HuH-7.5 (cell line): ENCODE measurements around the gene EPHB6.
A peak's percentile ranks its signal among the peaks of the same experiment; 100 is the strongest.

Experiments
- DNase-seq: peaks from one replicate; pipeline ENCODE4 v3.0.0; 2011; ENCODE audit warnings: low spot score

Gene EPHB6

GRCh38 chr7:142835487-142835886 lies 19.4 kb upstream of the EPHB6 start:
- no peak for DNase-seq

- no peak for DNase-seq
Measured at GRCh38 chr7:142836426-142836825, 18.4 kb upstream of the EPHB6 start.

- DNase-seq, result no peak
Measured at GRCh38 chr7:142838461-142839213, 16.2 kb upstream of the EPHB6 start.

DNA sequence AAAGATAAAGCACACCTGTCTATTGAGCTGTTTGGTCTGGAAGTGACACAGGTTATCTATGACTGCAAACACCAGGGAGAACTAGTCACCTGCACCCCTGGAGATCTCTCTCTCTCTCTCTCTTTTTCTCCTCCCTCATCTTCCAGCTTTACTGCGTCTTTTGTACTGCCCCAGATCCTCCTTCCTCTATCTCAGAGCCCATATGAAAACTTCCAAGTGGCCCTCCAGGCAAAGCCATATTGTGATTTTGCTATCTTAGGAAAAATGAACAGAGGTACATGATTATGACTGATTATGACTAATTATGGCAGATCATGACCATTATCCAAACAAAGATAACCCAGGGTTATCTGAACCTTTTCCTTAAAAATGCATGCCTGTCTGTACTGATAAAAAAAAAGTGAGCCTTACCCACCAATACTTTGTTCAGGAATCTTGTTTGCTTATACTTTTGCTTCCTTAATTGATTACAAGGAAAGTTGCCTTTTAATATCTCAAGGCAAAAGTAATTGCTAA lies 12.6 kb upstream of the EPHB6 start:
- no peak for DNase-seq

- no peak for DNase-seq
Measured at GRCh38 chr7:142847353-142847752, 7.5 kb upstream of the EPHB6 start.

- DNase-seq, result no peak
Measured at GRCh38 chr7:142851269-142851668, 3.6 kb upstream of the EPHB6 start.

GRCh38 chr7:142851919-142852318 lies 3.0 kb upstream of the EPHB6 start:
- no peak for DNase-seq

DNA sequence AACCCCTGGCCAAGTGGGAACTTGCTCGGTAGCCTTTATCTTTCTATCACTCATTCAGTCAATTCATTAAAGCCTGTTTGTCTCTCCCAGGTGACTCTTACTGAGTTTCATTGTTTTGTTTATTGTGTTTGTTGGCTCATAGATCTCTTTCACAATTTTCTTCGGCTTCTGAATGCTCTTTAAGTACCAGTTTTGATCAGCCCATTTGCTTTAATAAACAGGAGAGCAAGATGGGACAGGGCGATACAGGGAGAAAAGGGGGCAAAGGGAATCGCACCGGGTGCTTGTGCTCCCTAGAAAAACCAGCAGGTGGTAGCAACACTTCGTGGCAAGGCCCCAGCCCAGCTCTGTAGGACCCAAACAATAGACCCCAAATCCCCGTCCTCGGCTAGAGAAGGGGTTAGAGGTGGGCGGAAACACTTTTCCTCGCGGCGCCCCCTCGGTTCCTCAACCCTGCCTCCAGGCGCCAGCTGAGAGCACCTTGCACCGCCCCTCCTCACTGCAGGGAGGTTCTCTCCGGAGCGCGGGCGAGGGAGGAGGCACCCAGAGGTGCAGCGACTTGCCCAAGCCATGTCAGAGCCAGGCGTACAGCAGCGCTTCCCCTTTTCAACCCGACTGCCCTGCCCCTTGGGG lies 1.0 kb upstream of the EPHB6 start:
- DNase-seq, result peak; percentile 83

DNA sequence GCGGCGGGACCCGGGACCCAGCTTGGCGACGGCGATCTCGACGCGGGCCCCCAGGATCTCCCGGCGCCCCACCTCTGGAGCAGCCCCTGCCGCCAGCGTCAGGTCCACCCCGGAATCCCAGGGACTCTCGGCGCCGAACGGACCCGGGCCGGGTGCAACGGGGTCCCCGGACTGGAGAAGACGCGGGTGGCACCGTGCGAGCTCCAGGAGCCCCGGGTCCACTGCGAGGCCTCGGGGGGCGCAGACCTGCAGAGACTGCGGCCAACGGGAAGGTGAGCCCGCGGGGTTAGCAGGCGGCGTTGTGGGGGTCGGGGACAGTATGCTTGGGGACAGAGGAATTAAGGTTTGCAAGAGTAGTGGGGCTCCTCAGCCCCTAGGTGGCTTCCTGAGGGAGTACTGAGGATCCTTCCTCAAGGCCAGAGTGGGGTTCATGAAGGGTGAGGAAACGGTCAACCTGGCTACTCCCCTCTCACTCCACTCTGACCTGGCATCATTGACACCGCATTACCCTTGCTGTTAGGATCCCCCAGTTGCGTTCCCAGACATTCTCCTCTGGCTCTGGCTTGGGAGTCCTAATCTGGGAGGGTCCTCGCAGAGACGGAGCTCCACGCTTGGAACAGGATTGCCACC lies 353 bp downstream of the EPHB6 start:
- DNase-seq, result no peak

- no peak for DNase-seq
Measured at GRCh38 chr7:142855756-142856564, 1.1 kb downstream of the EPHB6 start.

GRCh38 chr7:142856565-142857245 lies 1.8 kb downstream of the EPHB6 start:
- DNase-seq, result no peak

DNA sequence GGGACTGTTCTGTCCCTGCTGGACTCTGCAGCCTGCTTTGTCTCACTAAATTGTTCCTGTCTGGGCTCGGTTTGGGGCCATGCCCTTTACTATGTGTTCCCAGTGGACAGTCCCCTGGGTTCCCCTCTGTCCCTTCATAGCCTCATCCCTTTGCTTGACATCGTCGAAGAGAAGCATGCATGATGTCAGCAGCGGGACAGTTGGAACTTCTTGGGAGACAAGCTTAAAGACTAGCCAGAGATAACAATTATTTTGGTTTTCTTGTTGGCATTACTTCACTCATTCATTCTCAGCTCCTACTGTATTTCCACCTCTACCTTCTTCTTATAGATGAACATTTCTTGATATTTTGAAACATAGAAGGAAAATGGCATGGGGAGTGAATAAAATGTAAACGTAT lies 2.7 kb downstream of the EPHB6 start:
- DNase-seq, result no peak

- no peak for DNase-seq
Measured at GRCh38 chr7:142859411-142859810, 4.5 kb downstream of the EPHB6 start.

- no peak for DNase-seq
Measured at GRCh38 chr7:142859829-142860228, 5.0 kb downstream of the EPHB6 start.

GRCh38 chr7:142860968-142861367 lies 6.1 kb downstream of the EPHB6 start:
- DNase-seq, result no peak

- no peak for DNase-seq
Measured at GRCh38 chr7:142862351-142862750, 7.5 kb downstream of the EPHB6 start.

DNA sequence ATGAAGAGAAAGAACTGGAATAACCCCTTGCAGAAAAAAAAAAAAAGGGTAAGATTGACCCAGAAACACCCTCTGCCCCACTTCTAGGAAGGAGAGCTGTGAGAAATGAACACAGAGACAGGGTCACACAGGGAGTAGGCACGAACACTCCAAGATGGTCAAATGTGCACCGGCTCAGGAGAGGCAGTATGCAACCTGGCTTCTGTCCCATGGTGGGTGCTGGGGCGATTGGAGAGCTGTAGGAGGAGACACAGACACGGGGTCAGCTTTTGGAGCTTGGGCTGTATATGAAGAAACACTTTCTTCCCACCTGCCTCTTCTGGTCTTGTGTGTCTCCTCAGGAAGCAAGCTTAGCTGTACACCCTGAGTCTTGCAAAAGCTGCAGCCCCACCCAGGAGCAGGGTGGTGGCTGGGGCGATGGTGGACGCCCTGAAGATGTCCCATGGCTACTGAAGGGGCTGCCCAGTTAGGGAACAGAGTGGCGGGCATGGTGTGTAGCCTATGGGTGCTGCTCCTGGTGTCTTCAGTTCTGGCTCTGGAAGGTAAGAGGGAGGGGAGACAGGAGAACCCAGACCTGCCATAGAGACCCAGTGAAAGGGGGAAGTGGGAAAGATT lies 8.0 kb downstream of the EPHB6 start:
- no peak for DNase-seq

- DNase-seq, result no peak
Measured at GRCh38 chr7:142863891-142864685, 9.2 kb downstream of the EPHB6 start.

DNA sequence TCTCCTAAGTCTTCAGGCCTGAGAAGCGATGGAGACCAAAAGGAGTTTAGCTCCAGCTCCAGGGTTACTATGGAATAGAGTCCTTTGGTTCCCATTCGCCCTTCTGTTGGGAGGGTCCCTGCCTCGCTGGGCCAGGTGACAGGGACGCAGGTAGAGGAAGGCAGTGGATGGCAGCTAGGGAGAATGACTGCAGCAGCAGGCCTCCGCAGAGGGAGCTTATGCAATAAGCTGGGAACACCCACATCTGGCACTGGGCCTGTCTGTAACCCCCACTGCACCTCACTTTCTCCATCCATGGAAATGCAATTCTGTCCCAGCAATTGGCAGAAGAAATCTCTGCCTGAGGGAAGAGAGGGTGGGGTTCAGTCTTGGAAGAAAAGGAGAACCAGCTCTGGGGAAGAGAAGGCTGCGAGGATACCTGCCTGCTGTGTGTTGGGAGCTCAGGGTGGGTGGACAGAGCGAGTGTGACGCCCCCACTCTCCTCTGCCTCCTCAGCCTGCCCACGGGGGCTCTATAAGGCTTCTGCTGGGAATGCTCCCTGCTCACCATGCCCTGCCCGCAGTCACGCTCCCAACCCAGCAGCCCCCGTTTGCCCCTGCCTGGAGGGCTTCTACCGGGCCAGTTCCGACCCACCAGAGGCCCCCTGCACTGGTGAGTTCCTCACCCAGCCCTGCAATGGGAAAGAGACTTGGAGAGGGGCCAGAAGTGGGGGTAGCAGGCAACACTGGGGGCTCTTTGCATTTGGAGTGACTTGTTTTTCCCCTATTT lies 10.3 kb downstream of the EPHB6 start:
- DNase-seq, result no peak

GRCh38 chr7:142865766-142866165 lies 10.9 kb downstream of the EPHB6 start:
- no peak for DNase-seq
